ENCODE measurements around the gene SEMA5A. TPM values are rescaled to one million over a fixed set of nuclear protein-coding genes. Genes with fewer than 3 reads are reported as not detected.

SEMA5A gene
- total and polyA plus RNA-seq, 7 donors: 0.60 to 4.7 (median 2.8) TPM

DNA sequence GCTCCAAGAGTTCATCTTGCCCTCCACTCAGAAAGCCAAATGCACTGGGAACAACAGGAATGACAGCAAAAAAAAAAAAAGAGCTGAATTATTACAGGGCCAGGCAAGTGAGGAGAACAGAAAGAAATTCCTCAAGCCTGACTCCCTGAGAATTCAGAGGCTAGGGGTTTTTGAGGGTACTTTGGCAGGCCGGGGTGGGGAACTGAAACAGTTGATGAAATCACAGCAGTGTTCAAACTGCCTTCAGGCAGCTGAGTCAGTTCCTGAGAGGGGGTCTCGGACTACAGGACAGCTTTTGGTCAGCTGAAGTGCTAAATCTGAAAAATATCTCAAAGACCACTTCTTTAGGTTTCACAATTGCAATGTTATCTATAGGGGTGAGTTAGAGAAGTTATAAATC is 419.4 kb downstream of the SEMA5A start:
- H3K4me1 ChIP-seq: no peaks in the 10 kb centered on the region
- H3K36me3 ChIP-seq: no peaks in the 10 kb centered on the region
- DNase-seq: no peak
- TF ChIP-seq POLR2AphosphoS5 (IDR thresholded peaks at IDR 0.05): no peak
- TF ChIP-seq EP300 (IDR thresholded peaks at IDR 0.05): no peak
- TF ChIP-seq, protein P1, sequence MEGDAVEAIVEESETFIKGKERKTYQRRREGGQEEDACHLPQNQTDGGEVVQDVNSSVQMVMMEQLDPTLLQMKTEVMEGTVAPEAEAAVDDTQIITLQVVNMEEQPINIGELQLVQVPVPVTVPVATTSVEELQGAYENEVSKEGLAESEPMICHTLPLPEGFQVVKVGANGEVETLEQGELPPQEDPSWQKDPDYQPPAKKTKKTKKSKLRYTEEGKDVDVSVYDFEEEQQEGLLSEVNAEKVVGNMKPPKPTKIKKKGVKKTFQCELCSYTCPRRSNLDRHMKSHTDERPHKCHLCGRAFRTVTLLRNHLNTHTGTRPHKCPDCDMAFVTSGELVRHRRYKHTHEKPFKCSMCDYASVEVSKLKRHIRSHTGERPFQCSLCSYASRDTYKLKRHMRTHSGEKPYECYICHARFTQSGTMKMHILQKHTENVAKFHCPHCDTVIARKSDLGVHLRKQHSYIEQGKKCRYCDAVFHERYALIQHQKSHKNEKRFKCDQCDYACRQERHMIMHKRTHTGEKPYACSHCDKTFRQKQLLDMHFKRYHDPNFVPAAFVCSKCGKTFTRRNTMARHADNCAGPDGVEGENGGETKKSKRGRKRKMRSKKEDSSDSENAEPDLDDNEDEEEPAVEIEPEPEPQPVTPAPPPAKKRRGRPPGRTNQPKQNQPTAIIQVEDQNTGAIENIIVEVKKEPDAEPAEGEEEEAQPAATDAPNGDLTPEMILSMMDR (IDR thresholded peaks at IDR 0.05): no peak
- no peak for TF ChIP-seq POLR2A (IDR thresholded peaks at IDR 0.05)
- no peak overlapping the region for H3K4me3 ChIP-seq
- no peaks in the 10 kb centered on the region for H3K9me3 ChIP-seq
- intact Hi-C loops (cut with DNase I): no loop called here
- no peak overlapping the region for H3K27ac ChIP-seq
- H3K27me3 ChIP-seq: no peaks in the 10 kb centered on the region
- WGBS, 2 donors: 77 to 90% methylated on average over 2 of the region's 2 CpGs

DNA sequence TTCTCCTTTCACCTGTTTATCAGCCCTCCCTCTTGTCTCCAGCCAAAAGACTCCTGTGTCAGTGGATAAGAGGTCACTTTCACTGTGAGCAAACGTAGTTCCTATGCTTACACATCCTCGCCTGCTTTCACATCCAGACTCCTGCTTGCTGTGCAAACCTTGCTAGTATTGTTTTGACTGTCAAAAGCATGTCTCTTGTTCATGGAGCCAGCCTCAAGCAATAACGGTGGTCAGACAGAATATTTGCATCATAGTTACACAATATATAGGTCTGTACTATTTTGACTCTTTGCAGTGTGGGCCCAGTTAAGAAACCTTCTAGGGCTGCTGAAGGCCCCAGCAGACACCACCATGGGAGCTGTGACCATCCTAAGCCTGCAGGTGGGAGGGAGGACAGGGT is 420.0 kb downstream of the SEMA5A start:
- intact Hi-C loops (cut with DNase I): no loop called here
- no peaks in the 10 kb centered on the region for H3K27me3 ChIP-seq
- no peaks in the 10 kb centered on the region for H3K36me3 ChIP-seq
- H3K4me3 ChIP-seq: no peak overlapping the region
- TF ChIP-seq, protein P1 (IDR thresholded peaks at IDR 0.05): no peak
- TF ChIP-seq POLR2AphosphoS5 (IDR thresholded peaks at IDR 0.05) (no peak), POLR2A (IDR thresholded peaks at IDR 0.05) (no peak)
- H3K4me1 ChIP-seq: no peaks in the 10 kb centered on the region
- WGBS, 2 donors: 83 to 92% methylated on average over 3 of the region's 3 CpGs
- H3K27ac ChIP-seq: no peak overlapping the region
- no peaks in the 10 kb centered on the region for H3K9me3 ChIP-seq
- DNase-seq: no peak

DNA sequence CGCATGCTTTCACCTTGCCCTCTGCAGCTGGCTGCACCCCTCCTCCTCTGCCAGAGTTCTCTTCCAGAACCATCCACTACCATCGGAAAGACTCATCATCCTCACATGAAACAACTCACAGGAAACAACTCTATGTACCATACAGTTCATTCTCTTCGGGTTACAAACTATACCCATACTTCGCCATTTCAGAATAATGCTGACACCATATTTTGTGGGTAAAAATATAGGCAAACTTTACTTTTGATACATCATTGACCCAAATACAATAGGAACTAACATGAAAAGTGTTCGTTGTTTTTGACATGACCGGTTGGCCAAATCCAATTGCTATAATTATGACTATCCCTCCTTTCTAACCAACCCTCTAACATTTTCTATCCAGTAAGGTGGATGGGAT is 421.0 kb downstream of the SEMA5A start:
- H3K4me3 ChIP-seq: no peak overlapping the region
- no peaks in the 10 kb centered on the region for H3K9me3 ChIP-seq
- no peaks in the 10 kb centered on the region for H3K27me3 ChIP-seq
- H3K4me1 ChIP-seq: no peaks in the 10 kb centered on the region
- DNase-seq: no peak
- 95 to 97% methylated on average over 6 of the region's 6 CpGs for WGBS, 2 donors
- no peaks in the 10 kb centered on the region for H3K36me3 ChIP-seq
- TF ChIP-seq, protein P1 (IDR thresholded peaks at IDR 0.05): no peak
- TF ChIP-seq POLR2A (IDR thresholded peaks at IDR 0.05) (no peak), EP300 (IDR thresholded peaks at IDR 0.05) (no peak), POLR2AphosphoS5 (IDR thresholded peaks at IDR 0.05) (no peak)
- H3K27ac ChIP-seq: no peak overlapping the region
- intact Hi-C loops (cut with DNase I): no loop called here

DNA sequence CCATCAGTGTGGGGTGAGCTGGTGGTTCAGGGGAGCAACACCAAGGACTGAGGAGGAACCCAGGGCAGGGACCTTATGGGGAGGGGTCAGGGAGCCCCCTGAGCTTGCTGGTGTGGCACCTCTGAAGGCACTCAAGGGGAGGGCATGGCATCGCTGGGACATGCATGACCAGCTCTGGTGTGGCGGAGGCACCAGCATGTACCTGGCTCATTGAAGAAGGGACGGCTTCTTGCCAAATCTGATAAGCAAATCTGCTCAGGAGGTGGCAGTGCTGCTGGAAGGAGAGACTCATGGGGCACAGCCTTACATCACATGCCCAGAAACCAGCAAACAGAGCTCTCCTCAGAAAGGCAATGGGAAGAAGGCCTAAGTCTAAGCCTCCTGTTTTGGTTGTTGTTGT is 421.8 kb downstream of the SEMA5A start:
- Histone ChIP-seq H3K27ac (no peak overlapping the region), H3K27me3 (no peaks in the 10 kb centered on the region), H3K9me3 (no peaks in the 10 kb centered on the region), H3K4me1 (no peaks in the 10 kb centered on the region), H3K4me3 (no peak overlapping the region), H3K36me3 (no peaks in the 10 kb centered on the region)
- no peak for DNase-seq
- WGBS, 2 donors: 77 to 79% methylated on average over 3 of the region's 3 CpGs
- intact Hi-C loops (cut with DNase I): no loop called here
- TF ChIP-seq POLR2AphosphoS5 (IDR thresholded peaks at IDR 0.05) (no peak), POLR2A (IDR thresholded peaks at IDR 0.05) (no peak), EP300 (IDR thresholded peaks at IDR 0.05) (no peak)
- TF ChIP-seq, protein P1 (IDR thresholded peaks at IDR 0.05): no peak

DNA sequence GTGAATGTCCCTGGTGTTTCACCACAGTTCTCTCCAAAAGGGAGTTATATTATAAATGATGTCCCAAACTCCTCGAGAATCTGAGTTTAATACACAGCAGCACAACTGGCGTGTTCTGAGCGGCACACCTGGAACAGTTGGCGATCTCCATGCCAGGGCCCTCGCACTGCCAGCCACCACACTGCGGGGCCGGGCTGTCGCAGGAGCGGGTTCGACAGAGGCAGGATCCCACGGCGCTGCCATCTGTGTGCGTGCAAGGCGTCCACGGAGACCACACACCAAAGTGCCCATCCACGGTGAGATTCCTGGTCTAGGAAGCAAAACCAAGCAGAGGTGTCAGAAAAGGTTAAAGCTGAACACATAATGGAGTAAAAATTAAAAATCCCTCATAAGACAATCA is 423.3 kb downstream of the SEMA5A start:
- Histone ChIP-seq H3K4me3 (no peak overlapping the region), H3K4me1 (no peaks in the 10 kb centered on the region), H3K36me3 (no peaks in the 10 kb centered on the region), H3K27me3 (no peaks in the 10 kb centered on the region), H3K9me3 (no peaks in the 10 kb centered on the region), H3K27ac (no peak overlapping the region)
- WGBS, 2 donors: 97 to 98% methylated on average over 16 of the region's 16 CpGs
- TF ChIP-seq POLR2A (IDR thresholded peaks at IDR 0.05) (no peak), EP300 (IDR thresholded peaks at IDR 0.05) (no peak), POLR2AphosphoS5 (IDR thresholded peaks at IDR 0.05) (no peak)
- TF ChIP-seq, protein P1 (IDR thresholded peaks at IDR 0.05): no peak
- intact Hi-C loops (cut with DNase I): no loop called here
- DNase-seq: no peak
